GM19372 (cell line): ENCODE data around the gene PCP4L1.
"Not testable (repeated sequence)": the region's sequence is repeated elsewhere in the genome, so short reads cannot be mapped to it uniquely, and the experiment has no call there.

Source experiments
- ATAC-seq: cut with Tn5 transposase; IDR thresholded peaks from one replicate; pipeline ENCODE4 v1.9.1; 2021; ENCODE audit warnings: mild to moderate bottlenecking, low read depth, moderate library complexity; ENCODE audit not compliant: unreplicated experiment

The PCP4L1 gene

GRCh38 chr1:161227196-161227871 lies 31.2 kb upstream of the PCP4L1 start:
- ATAC-seq: no peak

DNA sequence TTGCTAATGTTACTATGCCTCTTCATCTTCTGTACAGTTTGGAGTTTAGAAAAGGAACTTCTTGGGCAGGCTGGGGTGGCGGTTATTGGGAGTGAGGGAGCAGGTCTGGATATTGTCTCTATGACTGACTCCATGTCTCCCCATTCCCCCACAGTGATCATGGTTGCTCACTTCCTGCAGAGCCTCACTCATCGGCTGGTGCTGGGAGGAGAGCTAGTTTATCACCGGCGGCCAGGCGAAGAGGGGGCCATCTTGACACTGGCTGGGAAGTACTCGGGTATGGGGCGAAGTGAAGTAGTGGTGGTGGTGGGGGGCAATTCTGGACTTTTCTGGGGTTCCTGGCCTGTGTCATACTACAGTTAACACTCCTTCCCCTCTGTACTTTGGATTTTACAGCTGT lies 30.5 kb upstream of the PCP4L1 start:
- ATAC-seq: no peak

DNA sequence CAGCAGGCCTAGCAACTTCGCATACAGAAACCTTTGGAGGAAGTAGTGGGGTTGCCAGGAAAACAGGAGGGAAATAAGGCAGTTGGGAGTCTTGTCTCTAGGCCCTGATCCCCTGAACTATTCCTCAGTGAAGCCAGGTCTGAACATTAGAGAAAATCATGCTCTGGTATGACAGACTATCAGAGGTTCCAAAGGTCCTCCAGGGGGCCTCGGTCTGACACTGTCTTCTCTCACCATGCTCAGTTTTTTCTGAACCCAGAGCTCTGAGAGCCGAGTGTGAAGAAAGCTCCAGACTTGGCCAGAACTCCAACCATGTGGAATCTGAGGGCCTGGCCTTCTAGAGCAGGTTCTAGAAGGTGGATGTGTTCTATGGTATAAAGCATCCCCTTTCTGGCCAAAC lies 28.6 kb upstream of the PCP4L1 start:
- ATAC-seq: no peak

- ATAC-seq: no peak
Measured at GRCh38 chr1:161230762-161231161, 27.8 kb upstream of the PCP4L1 start.

GRCh38 chr1:161233102-161233501 lies 25.4 kb upstream of the PCP4L1 start:
- no peak for ATAC-seq

DNA sequence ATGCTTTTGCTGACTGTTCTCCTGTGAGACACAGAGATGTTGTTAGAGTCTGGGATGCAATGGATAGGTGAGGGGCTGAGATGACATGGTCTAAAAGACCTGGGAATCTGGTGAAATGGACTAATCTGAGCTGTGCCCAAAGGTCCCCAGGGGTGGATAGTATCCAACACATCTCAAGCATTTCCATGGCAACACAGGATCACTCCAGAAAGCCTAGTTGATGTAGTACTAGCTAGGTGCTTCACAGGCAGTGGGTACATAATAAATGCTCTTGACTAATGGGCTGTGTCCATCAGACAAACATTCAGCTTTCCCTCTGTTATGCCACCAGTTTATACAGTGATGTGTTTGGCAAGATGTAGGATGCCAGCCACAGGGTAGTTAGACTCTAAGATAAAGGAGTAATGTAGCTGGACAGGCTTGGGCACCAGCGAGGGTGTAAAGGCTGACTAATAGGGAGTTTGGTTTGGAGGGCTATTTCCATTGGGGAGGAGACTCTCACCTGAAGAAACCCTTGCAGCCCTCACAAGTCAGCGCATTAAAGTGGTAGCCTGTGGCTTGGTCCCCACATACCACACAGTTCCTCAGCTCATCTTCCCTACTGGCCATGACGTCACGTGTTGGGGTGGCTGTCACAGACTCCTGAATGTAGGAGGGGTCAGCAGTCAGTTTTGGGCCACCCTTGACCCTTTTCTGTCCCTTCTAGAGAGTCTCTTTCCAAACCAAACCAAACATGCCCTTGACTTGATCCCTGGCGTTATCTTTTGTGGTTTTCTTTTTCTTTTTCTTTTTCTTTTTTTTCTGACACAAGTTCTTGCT lies 22.4 kb upstream of the PCP4L1 start:
- ATAC-seq: no peak

GRCh38 chr1:161238039-161238473 lies 20.5 kb upstream of the PCP4L1 start, which contains the start of gene NR1I3:
Gene NR1I3 (minus strand): TSS chr1:161238203. CDS start chr1:161236565, 1,638 bp downstream.
- no peak for ATAC-seq

- ATAC-seq: no peak
Measured at GRCh38 chr1:161241682-161242081, 16.9 kb upstream of the PCP4L1 start.

GRCh38 chr1:161242313-161242712 lies 16.2 kb upstream of the PCP4L1 start:
- ATAC-seq: no peak

GRCh38 chr1:161244888-161245287 lies 13.7 kb upstream of the PCP4L1 start:
- no peak for ATAC-seq

DNA sequence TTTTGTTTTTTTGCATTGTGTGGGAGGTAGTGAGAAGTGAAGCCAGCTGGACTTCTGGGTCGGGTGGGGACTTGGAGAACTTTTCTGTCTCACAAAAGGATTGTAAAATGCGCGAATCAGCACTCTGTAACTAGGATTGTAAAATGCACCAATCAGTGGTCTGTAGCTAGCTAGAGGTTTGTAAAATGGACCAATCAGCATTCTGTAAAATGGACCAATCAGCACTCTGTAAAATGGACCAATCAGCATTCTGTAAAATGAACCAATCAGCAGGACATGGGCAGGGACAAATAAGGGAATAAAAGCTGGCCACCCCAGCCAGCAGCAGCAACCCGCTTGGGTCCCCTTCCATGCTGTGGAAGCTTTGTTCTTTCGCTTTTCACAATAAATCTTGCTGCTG lies 8.4 kb upstream of the PCP4L1 start:
- not testable (repeated sequence) for ATAC-seq

DNA sequence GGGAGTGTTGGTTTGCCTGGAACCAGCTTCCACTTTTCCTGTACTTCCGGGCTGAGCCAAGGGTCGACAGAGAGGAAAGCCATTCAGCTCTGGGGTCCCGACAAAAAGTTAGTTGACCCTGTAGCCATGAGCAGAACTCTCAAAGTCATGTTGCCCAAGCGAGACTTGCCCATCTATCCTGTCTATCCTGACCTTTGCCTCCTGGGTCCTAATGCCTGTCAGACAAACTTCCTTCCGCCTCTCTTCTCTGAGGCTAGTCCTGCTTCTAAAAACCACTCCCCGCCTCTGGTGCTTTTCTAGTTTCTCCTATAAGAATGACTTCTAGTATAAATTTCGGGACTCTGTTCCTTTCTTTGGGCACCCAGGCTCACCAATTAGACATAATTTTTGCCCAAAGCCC lies 7.7 kb upstream of the PCP4L1 start:
- ATAC-seq: no peak

- no peak for ATAC-seq
Measured at GRCh38 chr1:161251579-161251978, 7.0 kb upstream of the PCP4L1 start.

GRCh38 chr1:161255302-161255701 lies 3.2 kb upstream of the PCP4L1 start:
- ATAC-seq: not testable (repeated sequence)

GRCh38 chr1:161255955-161256520 lies 2.5 kb upstream of the PCP4L1 start:
- ATAC-seq: not testable (repeated sequence)

DNA sequence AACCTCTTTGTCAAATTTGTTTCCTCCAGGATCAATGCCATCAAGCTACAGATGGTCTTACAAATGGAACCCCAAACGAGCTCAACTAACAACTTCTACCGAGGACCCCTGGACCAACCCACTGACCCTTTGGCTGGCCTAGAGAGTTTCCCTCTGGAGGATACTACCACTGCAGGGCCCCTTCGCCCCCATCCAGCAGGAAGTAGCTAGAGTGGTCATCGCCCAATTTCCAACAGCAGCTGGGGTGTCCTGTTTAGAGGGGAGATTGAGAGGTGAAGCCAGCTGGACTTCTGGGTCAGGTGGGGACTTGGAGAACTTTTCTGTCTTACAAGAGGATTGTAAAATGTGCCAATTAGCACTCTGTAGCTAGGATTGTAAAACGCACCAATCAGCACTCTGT lies 1.4 kb upstream of the PCP4L1 start:
- ATAC-seq: not testable (repeated sequence)

DNA sequence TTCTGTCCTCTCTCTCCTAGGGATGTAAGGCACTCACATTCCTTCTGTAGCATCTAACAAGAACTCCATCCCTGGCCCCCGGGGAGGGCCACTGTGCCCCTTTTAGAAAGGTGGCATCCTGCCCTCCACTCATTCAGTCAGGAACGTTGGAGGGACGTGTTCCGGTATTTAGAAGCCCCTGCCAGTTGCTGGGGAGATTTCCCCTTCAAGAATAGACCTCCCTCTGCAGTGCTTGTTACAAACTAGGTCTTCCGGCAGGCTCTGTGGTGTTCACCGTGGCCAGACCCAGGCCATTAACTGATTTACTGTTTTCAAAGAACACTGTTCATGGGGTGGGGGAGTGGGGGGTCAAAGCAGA lies 779 bp downstream of the PCP4L1 start:
- no peak for ATAC-seq

DNA sequence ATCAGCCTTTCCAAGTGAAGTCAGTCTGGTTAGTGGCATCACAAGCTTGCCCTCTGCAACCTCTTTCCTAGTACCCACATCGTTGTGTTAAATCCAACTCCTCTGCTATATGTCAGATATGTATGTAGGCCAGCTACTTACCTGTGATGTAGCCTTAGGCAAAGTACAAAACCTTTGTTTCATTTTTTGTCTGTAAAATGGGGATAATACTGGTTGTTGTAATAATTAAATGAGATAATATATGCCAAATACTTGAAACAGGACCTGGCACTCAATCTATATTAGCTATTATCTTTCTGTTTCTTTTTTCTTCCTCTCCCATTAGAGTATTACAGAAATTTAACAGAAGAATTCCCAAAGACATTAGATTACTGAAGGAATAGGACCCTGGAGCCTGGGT lies 1.2 kb downstream of the PCP4L1 start:
- ATAC-seq: no peak

DNA sequence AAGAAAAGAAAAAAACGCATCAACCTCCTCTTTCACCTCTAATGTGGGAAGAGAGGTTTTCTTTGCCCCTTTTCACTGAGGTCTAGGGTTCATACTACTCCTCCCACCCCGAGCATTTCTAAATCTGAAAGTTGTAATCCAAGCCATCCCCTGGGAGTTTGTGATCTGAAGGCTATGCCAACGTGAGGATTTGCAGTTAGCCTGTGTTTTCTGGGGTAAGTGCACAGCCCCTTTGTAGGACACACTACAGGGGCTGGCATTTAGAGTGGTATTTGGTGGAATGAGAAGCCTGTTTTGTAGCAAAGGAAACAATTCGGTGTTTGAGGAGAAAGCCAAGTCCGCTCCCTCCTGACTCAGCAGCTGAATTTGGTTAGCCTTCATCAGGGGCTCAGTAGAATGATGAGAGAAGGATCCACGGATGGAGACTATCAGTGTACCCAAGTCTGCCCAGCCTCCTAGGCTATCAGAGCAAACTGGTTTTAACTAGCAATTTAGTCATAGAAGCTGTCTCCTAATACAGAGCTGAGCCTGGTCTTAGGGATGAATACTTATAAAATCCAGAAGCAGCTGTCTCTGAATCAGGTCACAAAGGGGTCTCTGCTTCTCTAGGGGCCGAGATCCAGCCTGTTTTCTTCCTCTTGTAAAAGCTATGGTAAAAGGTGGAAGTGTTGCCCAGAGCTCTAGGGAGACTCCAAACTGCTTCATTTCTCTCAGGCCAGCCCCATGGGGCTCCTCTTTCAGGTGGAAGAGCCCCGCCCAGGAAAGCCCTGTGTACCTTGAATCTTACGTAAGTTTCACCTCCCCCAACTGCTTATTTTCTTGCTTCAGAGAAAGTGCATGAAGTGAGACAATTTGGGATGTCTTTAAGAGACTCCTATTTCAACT lies 2.1 kb downstream of the PCP4L1 start:
- no peak for ATAC-seq
